GM19023 (cell line): ENCODE results near the gene PTH1R.

Experiments
- ATAC-seq: cut with Tn5 transposase; IDR thresholded peaks from one replicate; pipeline ENCODE4 v1.9.1; 2021; ENCODE audit warnings: mild to moderate bottlenecking, moderate library complexity; ENCODE audit not compliant: unreplicated experiment

Gene PTH1R

DNA sequence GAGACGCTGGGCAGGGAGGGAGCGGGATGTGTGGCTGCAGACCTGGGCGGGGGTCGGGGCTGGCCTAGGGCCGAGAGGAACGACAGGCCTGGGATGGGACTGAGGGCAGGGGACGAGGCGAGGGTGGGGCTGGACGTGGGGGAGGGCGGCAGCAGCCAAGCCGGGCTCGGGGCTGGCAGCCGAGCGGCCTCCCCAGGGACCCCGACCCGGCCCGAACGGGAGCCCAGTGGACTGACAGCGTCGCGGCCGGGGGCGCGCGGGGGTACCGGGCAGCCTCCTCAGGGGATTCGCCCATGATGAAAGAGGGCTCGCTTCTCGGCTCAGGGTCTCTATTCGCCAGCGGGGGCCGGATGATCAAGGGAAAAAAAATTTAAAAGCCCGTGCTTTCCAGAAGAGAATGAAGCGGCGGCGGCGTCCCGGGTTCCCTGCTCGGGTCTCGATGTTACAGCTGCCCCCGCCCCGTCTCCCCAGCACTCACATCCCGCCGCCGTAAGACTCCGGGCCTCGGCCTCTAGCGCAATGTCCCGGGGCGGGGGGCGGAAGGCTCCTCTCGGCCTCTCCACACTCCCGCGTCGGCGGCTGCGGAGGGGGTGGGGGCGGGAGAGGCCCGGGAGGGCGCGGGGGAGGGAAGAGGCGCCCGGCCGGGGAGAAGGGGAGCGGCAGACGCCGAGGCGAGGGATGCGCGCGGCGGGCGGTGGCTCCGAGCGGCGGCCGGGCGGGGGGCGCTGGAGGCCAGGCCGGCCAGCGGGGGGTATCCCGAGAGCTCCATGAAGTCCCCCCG lies 4.3 kb downstream of the PTH1R start:
- ATAC-seq: no peak

DNA sequence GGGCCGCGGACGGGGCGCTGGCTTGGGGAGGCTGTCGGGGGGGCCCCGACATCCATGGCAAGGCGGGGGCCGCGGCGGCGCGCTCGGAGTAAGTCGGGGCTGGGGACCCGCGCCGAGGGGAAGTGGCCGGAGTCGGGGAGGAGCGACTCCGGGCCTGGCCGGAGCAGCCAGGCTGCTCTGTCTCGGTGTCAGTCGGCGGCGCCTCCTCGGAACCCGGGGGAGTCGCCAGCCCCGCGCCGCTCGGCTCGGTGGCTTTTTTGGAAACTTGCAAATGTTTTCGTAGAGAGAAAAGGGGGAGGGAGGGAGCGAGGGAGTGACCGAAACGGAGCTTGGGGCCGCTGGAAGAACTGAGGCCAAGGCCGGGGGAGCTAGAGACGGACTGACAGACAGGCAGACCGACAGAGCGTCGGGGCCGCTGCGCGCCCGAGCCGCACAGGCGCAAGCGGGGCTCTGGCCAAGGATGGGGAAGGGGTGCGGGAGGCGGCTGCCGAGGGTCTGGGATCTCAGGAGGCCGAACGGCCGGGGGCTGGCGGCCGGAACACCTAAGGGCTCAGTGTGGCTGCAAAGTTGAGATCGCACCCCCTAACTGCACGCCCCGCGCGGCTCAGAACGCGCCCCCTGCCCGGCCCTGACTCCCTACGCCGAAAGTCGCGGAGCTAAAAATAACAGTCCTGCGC lies 5.0 kb downstream of the PTH1R start:
- ATAC-seq: no peak

DNA sequence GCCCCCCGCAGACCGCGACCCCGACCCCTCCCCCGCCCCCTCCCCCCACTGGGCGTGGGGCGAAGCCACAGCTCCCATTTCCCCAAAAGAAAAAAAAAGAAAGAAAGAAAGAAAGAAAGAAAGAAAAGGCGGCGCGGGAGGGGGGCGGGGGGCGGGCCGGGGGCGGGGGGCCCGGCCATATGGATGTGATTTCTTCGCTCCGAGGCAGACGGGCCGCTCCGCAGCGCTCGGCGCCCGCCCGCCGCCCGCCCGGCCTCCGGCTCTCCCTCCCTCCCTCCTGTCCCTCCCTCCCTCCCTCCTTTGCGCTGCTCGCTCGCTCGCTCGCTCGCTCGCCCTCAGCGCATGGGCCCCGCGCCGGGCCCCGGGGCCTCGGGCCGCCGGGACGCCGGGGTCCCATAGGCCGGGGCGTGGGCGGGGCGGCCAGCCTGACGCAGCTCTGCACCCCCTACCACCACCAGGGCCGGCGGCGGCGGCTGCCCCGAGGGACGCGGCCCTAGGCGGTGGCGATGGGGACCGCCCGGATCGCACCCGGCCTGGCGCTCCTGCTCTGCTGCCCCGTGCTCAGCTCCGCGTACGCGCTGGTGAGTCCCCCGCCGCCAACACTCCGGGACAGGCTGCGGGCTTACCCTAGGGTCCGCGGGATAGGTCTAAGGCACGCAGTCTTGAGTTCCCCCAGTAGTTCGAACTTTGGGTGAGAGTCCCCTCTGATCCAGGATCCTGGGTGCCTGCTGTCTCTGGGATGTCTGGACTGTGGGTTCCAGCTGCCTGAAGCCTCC lies 5.7 kb downstream of the PTH1R start:
- no peak for ATAC-seq

DNA sequence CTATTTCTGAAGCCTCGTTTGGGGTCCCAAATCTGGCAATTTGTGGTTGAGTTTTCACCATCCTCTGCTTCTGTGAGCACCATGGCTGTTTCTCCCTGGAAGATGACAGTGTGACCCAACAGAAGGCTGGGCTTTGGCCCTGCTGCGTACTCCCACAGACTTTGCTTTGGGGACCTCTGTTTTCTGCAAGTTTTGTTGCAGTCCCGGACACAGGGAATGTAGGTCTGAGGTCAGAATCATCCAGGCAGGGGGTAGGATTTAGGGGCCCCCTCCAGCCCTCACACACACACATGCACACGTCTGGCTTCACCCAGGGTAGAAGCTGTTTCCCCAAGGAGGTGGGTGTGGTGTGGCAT lies 6.3 kb downstream of the PTH1R start:
- no peak for ATAC-seq

DNA sequence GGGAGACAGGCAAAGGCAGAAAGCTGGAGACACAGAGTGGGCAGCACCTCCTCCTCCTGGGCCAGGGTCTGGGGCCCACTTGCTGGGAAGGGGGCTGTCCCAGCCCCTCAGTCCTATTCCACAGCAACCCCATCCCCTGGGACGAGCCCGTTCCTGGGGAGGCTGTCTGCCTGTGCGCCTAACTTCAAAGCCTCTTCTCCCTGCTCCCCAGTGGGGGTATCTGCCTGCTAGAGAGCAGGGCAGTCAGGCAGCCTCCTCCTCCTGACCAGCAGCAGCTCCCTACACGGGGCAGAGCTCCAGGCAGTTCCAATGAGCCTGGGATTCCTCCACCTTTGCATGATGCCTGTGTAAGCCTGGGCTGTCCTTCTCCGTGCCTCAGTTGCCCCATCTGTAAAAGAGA lies 6.9 kb downstream of the PTH1R start:
- ATAC-seq: no peak

DNA sequence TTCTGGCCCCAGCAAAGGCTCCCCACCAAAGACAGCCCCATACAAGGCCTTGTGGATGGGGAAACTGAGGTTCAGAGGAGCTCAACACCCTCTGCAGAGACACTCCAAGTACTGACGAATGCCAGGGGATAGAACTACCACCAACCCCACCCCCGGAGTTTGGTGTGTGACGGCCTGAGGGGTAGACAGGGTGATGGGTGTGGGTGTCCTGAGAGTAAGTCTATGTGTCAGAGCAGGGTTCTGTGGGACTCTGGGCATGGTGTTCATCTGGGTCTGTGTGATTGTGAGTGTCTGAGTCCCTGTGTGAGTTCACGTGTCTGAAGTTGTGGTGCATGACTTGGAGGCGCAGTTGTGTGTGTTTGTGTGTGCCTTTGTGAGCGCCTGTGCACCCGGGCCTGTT lies 7.4 kb downstream of the PTH1R start:
- no peak for ATAC-seq

DNA sequence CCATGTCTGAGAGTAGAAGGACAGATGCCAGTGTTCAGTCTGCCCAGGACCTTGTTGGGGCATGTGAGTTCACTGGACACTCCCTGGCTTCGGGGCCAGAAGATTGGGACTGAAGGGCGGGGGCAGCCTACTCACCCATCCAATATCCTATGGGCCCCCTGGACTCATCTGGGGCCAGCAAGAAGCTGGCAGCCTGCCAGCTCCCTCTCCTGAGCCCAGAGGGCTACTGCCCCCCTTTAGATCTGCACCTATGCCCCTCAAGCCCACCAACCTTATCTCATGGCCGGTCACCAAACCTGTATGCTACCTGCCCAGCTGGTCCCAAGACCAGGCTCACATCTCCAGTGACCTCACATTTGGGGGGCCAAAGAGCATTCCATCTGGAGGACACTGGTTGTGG lies 8.1 kb downstream of the PTH1R start:
- ATAC-seq: no peak

DNA sequence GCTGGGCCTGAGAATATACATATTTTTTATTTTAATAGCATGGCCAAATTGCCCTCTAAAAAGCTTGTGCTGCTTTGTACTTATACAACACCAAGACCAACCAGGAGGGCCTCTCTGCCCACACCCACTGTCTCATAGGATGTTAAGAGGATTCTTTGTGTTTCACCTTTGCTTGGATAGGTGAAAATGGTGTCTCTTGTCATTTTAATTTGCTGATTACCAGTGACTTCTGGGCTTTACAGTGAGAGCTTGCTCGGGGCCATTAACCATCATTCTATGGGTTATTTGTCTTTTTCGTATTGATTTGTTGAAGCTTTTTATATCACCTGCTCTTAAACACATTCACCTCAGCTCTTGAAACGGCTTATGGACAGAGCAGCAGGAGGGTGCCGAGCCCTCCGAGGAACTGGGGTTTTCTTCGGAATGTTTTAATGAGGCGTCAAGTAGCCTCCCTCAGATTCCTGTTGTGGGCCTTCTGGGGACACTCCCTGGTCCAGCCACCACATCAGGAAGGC lies 10.5 kb downstream of the PTH1R start:
- ATAC-seq: no peak

DNA sequence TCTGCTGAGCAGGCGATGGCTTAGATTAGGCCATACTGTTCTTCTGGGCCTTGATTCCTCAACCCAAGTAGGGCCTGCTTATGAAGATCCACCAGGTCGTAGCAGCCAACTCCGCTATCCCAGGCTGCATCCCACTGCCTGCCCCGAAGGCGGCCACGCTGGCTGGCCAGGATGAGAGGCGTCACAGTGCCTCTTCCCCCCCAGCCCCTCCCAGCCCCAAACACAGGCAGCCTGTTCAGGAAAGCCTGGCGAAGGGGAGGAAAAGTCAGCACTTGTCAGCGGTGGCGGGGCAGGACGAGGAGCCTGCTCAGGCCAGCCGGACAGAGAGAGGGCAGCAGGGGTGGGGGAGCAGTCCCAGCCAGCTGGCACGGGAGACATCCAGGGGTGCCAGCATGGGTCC lies 11.2 kb downstream of the PTH1R start:
- no peak for ATAC-seq

DNA sequence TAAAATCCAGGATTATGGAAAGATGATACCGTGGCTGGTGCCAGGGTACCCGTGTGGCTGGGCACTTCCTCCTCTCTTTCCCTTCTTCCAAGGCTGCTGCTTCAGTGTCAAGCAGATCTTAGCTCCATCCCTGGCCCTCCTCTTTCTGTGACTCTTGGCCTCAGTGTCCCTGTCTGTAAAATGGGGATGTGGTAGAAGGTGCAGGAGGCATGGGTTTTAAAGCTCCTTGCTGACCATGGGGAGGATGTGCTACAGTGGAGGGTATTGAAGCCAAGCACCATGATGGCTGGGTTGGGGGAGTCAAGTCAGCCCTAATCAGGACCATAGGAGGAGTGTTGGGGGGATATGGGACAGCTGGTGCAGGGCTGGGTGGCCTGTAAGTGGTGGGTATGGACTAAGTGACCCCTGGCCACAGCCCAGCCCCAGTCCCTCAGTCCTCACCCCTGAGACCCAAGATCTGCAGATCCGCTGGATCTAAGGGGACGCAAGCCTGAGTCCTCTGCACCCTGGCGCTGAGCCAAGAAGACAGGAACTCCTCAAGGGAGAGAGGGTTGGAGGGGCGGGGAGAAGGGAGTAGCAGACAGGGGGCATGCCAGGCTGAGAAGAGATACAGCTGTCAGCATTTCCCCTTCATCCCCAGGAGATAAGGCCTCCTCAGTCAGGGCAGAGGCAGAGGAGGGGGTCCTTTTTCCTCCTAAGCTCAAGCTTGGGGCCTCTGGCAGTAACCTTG lies 12.0 kb downstream of the PTH1R start:
- ATAC-seq: no peak

DNA sequence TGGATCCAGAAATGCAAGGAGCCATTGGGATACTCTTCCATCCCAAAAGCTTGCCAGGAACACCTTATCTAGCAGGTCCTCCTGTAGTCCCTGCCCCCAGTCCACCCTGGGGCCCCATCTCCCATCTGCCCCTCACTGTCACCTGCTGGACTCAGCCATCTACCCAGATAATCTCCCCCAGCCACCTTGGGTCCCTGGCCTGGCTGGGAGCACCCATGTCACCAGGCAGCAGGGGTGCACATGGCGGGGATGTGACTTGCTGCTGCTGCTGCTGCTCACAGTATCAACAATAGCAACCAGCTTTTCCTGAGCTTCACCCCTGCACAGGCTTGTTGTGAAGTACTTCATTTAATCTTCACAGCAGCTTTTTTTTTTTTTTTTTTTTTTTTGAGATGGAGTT lies 12.6 kb downstream of the PTH1R start:
- ATAC-seq: no peak

DNA sequence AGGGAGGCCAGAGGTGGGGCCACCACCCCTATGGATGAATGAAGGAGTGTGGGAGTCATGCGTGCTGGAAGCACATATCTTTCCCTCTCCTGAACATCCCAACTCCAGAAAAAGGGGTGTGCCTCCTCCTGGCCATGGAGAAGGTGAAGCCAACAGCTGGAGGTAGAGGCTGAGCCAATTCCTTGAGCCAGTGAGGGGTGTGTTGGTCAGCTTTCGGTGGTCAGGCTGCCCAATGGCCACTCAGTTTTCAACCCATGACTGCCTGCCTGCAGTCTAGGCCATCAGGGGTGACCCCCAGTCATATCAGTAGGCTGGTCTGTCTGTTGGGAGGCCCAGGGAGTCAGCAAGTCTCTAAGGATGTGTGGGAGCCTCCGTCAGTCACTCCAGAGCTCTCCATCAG lies 13.6 kb downstream of the PTH1R start:
- no peak for ATAC-seq

DNA sequence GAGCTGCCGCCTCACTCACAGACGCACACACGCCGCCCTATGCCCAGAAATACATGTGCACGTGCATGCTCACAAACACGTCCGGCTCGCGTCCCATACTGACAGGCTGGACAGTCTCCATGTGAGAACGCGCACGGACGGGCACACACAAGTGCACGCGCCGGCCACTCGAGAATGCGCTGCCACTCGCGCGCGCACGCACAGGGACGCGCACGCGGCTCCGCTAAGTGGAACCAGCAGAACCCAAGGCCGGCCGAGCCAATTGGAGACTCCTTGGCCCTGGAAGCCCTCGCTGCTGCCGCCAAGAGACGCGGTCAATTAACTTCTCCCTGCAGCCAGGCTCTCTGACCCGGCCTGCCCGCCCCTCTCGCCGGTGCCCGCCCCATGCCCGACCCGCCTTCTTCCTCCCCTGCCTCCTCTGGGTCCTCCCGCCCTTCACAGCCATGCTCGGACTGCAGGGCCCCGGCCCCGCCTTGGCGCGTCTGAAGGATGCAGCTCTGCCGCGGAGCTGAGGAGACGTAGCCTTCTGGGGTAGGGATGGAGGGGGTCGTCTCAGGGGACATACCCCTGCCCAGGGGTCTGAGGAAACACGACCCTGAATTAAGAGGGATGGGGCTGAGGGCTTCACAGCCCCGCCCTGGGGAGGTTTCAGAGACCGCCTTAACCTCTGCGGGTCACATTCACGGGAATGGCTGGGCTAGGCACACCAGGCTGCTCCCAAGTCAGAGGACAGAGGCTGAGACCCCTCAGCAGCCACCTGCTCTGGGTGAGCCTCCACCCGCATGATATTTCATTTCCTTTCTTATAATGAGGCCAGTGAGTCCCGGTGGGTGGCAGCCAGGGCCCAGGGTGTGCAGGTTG lies 15.0 kb downstream of the PTH1R start:
- ATAC-seq: no peak

DNA sequence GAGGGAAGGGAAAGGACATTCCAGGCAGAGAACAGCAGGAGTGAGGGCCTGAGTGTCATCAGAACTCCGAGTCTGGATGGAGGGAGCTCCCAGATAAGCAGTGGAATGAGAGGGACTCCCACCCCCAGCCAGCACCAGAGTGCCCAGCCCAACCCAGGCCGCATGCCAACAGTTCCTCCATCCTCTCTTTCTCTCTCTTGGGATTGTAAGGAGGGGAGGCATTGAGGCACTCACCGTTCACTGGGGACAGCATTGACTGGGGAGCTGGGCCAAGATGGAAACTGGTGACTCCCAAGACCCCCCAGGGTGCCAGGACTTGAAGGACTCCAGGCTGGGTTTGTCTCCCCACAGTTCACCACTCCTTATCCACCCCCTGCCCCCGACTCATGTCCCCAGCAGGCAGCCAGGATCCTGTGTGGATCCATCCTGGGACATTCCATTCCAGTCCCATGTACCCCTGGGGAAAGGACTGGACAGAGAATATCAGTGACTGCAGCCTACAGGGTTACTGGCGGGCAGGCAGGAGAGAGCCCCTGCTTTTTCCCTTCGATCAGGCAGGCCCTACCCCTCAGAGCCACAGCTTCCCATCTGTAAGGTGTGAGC lies 15.7 kb downstream of the PTH1R start:
- ATAC-seq: no peak

DNA sequence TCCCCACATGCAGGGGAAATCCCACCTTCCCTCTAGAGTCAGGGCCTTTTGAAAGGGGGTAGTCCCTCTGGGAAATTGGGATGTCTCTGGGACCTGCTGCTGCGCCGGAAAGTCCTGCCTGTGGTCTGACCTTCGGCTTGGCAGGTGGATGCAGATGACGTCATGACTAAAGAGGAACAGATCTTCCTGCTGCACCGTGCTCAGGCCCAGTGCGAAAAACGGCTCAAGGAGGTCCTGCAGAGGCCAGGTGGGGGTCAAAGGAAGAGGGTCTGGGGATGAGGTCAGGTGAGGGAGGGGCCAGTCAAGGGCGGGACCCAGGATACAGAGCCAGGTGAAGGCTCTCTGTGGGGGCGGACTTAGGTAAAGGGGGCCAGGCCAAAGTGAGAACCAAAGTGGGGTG lies 16.2 kb downstream of the PTH1R start:
- no peak for ATAC-seq

DNA sequence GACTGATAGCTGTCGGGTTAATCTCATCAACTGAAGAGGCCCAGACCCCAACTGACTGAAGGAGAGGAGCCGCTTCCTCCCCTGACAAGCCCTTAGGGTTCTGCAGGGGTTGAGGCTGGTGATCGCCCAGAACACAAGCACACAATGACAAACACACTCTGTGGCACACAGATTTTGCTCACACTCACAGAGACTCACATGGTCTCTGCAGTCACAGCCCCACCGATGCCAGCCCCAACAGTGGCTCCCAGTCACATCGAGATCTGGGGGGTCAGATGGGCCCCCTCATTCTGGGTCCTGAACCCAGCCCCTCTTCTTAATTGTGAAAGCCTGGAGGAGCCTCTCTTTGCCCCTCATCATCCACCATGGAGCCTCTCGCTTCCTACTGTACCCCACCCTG lies 16.7 kb downstream of the PTH1R start:
- no peak for ATAC-seq

DNA sequence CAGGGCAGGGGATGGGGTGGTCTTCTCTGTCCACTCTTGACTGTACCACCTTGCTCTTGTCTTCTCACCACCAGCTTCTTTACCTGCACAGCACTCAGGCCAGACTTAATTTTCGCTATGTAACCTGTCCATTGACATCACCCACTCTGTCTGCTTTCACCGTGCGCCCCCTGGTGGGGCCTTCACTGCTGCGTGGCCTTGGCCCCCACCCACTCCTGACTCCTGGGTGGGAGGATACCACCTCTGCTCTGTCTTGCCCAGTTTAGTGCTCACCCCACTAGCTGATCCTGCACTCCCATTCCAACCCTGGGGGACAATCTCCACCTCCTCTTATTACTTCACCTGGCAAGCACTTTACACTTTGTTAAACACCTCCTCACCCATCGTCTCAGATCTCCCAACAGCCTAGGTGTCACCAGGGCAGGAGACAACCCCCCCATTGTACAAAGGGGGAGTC lies 17.7 kb downstream of the PTH1R start:
- ATAC-seq: no peak

DNA sequence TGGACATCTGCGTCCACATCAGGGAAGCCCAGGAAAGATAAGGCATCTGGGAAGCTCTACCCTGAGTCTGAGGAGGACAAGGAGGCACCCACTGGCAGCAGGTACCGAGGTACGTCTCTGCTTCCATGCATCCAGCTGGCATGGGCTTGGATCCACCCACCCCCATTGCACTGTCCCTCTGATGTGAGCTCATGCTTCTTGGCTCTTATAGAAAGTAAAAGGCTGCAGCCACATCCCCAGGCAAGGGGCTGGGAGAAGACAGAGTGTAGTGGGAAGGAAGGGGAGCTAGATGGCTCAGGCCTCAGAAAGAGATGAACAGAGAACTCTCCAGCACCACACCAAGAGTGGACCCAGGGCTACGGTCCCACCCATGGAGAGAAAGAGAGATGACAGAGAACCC lies 18.2 kb downstream of the PTH1R start:
- no peak for ATAC-seq

DNA sequence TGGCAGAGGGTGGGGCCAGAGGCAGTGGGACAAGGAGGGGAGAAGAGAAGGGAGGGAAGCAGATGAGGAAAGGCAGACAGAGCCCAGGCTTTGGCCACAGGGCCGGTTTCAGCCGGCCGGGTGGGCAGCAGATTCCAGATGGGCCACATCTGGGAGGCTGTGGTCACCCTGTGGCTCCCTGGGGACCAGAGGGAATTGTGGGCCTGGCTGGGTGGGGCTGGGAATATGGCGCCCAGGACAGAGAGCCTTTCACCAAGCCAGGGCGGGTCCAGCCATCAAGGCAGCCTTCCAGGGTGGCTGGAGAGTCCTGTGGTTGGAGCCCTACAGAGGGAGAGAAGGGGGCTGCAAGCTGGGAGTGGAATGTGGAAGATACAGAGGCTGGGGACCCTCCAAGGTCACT lies 18.9 kb downstream of the PTH1R start:
- no peak for ATAC-seq

DNA sequence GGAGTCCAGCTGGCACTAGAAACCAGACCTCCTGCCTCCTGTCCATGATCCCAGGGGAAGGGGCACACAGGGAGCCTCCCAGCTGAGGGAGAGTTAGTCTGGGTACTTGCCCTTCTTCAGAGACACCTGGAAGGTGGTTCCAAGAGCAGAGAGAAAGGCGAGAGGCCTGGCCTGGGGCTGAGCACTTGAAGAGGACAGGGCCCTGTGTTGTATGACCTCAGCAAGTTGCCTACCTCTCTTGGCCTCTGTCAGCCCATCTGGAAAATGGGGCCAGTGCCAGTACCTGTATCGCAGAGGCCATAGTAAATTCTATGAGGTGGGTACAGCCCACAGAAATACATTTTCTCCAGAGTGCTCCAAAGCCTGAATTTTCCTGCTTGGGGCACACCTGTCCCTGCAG lies 19.5 kb downstream of the PTH1R start:
- no peak for ATAC-seq
